Effector memory CD4-positive, alpha-beta T cell (primary cell): ENCODE measurements around the gene TMPRSS9.

ENCODE experiments used
- DNase-seq, 3 donors: peaks; one replicate each; pipeline ENCODE4 v3.0.0-alpha.2; 2020
- H3K27ac ChIP-seq: 2 replicates; pipeline ENCODE4 v1.7.0; 2013; ENCODE audit warnings: mild to moderate bottlenecking, low read length, moderate library complexity; ENCODE audit not compliant: insufficient read depth, poor library complexity, severe bottlenecking
- H3K27me3 ChIP-seq: replicated peaks from 2 replicates; pipeline ENCODE4 v1.7.0; 2013; ENCODE audit warnings: mild to moderate bottlenecking, low read length; ENCODE audit not compliant: insufficient read depth, control insufficient read depth, poor library complexity, severe bottlenecking
- H3K36me3 ChIP-seq: 2 replicates; pipeline ENCODE4 v1.7.0; 2013; ENCODE audit warnings: mild to moderate bottlenecking, low read length, moderate library complexity; ENCODE audit not compliant: control insufficient read depth, insufficient read depth
- H3K4me1 ChIP-seq: 2 replicates; pipeline ENCODE4 v1.7.0; 2013; ENCODE audit warnings: low read length, mild to moderate bottlenecking; ENCODE audit not compliant: control insufficient read depth, insufficient read depth, poor library complexity, severe bottlenecking
- H3K4me3 ChIP-seq: 2 replicates; pipeline ENCODE4 v1.7.0; 2013; ENCODE audit warnings: low read length, low read depth, mild to moderate bottlenecking; ENCODE audit not compliant: insufficient read depth, poor library complexity, severe bottlenecking
- H3K9me3 ChIP-seq: 2 replicates; pipeline ENCODE4 v1.7.0; 2013; ENCODE audit warnings: mild to moderate bottlenecking, low read length, moderate library complexity; ENCODE audit not compliant: control insufficient read depth

Gene TMPRSS9

DNA sequence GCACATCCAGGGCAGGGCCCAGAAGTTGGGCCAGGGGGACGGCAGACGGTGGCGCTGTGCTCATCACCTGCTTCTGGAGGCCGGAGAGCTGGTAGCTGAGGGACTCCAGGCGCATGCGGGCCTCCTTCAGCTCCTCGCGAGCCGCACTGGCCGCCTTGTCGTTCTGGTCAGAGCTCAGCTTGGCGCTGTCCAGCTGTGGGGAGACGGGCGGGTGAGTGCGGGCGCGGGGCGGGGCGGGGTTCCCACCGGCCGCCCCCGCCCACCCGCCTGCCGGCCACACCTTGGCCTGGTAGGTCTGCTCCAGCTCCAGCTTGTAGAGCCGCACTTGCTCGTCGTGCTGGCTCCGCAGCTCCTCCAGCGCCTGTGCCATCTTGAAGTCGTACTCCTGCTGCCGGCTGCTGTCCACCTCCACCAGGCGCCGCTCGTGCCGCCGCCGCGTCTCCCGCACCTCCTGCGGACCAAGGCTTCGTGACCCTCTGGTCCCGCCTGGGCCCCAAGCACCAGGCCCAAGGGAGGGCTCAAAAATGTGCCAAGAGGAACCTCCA lies 74.7 kb downstream of the TMPRSS9 start:
- peaks cover 29% of the 10 kb centered on the region for H3K36me3 ChIP-seq
- no peak overlapping the region for H3K27ac ChIP-seq
- no peaks in the 10 kb centered on the region for H3K9me3 ChIP-seq
- DNase-seq, result no peak
- no peak overlapping the region for H3K4me3 ChIP-seq
- H3K4me1 ChIP-seq, result no peaks in the 10 kb centered on the region
- no peaks in the 10 kb centered on the region for H3K27me3 ChIP-seq

DNA sequence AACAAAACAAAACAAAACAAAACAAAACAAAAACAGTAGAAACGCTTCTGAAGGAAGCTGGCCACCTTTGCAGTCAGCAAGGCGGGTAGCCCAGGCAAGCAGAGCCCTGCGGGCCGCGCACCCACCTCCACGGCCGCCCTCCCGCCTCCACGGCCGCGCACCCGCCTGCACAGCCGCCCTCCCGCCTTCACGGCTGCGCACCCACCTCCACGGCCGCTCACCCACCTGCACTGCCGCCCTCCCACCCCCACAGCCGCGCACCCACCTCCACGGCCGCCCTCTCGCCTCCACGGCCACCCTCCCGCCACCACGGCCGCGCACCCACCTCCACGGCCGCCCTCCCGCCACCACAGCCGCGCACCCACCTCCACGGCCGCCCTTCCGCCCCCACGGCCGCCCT lies 76.3 kb downstream of the TMPRSS9 start:
- no peak for DNase-seq
- Histone ChIP-seq H3K36me3 (peaks cover 24% of the 10 kb centered on the region), H3K27me3 (no peaks in the 10 kb centered on the region), H3K9me3 (no peaks in the 10 kb centered on the region), H3K4me1 (no peaks in the 10 kb centered on the region), H3K27ac (no peak overlapping the region), H3K4me3 (no peak overlapping the region)

DNA sequence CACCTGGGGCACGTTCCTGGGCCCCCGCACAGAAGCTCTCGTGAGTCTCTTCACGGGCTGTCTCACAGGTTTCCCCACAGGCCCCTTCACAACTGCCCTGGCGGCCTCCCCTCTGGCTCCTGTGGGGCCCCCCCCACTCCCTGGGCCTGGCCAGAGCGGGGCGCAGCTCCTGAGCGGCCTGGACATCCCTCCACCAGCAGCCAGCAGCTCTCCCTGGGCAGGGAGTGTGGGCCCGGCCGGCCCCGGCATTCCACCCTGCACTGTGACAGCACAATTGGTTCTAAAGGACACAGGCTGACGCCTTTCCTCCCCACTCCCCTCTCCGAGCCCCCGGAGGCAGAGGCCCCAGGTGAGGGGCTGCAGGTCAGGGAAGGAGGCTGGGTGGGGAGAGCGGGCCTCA lies 76.9 kb downstream of the TMPRSS9 start:
- H3K27ac ChIP-seq, result no peak overlapping the region
- peaks cover 29% of the 10 kb centered on the region for H3K36me3 ChIP-seq
- no peaks in the 10 kb centered on the region for H3K9me3 ChIP-seq
- no peaks in the 10 kb centered on the region for H3K4me1 ChIP-seq
- no peaks in the 10 kb centered on the region for H3K27me3 ChIP-seq
- DNase-seq, result no peak
- H3K4me3 ChIP-seq, result no peak overlapping the region

DNA sequence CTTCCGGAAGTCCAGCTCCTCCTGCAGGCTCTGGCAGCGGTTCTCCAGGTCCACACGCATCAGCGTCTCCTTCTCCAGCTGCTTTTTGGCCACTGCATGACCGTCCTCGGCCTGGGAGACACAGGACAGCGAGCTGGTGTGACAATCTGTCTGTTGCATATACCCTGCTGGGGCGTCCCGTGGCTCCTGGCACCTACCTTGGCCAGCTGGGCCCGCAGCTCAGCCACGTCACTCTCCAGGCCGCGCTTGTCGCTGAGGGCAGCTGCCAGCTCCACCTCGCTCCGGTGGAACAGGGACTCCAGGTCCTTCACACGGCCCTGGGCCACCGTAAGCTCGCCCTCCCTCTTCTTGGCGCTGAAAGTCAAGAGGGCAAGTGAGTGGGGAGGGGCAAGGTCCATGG lies 78.1 kb downstream of the TMPRSS9 start:
- H3K27ac ChIP-seq, result no peak overlapping the region
- DNase-seq, result no peak
- H3K4me3 ChIP-seq, result no peak overlapping the region
- no peaks in the 10 kb centered on the region for H3K27me3 ChIP-seq
- H3K36me3 ChIP-seq, result peaks cover 31% of the 10 kb centered on the region
- H3K9me3 ChIP-seq, result no peaks in the 10 kb centered on the region
- H3K4me1 ChIP-seq, result no peaks in the 10 kb centered on the region

DNA sequence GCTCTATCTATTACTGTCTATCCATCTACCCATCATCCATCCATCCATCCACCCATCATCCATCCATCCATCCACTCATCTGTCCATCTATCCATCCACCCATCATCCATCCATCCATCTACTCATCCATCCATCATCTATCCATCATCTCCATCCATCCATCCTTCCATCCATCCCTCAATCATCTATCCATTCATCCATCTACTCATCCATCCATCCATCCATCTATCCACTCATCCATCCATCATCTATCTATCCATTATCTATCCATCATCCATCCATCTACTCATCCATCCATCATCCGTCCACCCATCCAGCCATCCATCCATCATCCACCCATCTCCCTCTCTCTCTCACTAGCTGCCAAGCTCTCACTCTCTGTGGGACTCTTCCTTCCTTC lies 80.5 kb downstream of the TMPRSS9 start:
- H3K4me1 ChIP-seq, result no peaks in the 10 kb centered on the region
- no peaks in the 10 kb centered on the region for H3K27me3 ChIP-seq
- no peaks in the 10 kb centered on the region for H3K9me3 ChIP-seq
- H3K36me3 ChIP-seq, result peaks cover 30% of the 10 kb centered on the region
- no peak overlapping the region for H3K27ac ChIP-seq
- H3K4me3 ChIP-seq, result no peak overlapping the region
- DNase-seq, result no peak

DNA sequence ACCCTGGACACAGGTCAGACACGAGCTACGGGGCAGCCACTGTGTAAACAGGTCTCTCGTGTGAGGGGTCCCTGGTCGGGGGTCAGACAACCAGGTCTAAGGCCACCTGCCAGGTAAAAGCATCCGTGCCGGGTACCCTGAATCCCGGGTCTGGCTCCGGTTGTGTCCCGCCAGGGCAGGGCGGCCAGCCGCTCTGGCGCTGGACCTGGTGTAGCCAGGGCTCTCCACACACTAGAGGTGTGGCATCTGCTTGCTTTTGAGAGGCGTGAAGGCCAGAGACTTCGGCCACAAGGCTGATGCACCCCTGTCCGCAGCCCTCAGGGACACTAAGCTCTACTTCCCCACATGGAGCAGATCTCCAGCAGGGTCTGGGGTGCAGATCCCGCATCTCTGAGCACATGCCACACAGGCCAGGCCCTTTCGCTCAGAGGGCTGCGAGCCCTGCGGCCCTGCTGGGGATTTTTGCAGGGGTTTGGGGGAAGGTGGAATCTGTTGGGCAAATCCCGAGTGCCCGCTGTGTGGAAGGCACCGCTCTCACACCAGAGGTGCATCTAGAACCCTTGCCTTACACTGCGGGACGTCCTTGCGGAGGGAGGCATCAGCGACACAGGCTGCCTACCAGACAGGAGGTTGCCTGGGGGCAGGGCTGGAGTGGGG lies 81.2 kb downstream of the TMPRSS9 start:
- Histone ChIP-seq H3K27me3 (no peaks in the 10 kb centered on the region), H3K9me3 (no peaks in the 10 kb centered on the region), H3K4me3 (no peak overlapping the region), H3K27ac (no peak overlapping the region), H3K4me1 (no peaks in the 10 kb centered on the region), H3K36me3 (peaks cover 30% of the 10 kb centered on the region)
- DNase-seq, result no peak

DNA sequence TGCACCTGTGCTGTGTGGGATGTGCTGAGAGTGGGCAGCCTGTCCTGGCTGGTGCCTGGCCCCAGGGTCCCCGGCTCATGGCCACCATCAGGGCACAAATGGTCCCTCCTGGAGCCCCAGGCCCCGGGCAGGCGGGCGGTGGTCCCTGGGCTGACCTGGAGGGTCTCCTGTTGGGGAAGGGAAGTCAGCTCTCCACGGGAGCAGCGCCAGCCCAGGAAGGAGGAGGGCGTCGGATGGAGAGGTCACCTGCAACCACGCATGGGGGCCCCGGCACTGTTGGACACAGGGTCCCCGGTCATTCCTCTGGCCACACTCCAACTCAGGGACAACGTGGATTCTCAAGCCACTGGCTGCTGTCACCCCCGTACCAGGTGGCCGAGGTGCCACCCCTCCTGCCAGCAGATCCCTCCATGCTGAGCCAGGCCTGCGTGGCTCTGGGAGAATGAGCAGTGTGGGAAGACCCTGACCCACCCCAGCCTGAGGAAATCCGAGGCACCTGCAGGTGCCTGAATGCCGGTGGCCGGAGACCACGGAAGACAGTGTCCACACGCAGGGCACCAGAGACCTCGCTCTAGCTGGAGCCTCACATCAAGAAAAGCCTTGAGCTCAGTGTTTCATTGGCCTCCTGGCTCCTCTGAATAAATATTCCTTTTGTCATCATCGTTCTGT lies 83.2 kb downstream of the TMPRSS9 start:
- DNase-seq, result no peak
- Histone ChIP-seq H3K36me3 (peaks cover 16% of the 10 kb centered on the region), H3K27ac (no peak overlapping the region), H3K27me3 (no peaks in the 10 kb centered on the region), H3K4me3 (no peak overlapping the region), H3K9me3 (no peaks in the 10 kb centered on the region), H3K4me1 (no peaks in the 10 kb centered on the region)

DNA sequence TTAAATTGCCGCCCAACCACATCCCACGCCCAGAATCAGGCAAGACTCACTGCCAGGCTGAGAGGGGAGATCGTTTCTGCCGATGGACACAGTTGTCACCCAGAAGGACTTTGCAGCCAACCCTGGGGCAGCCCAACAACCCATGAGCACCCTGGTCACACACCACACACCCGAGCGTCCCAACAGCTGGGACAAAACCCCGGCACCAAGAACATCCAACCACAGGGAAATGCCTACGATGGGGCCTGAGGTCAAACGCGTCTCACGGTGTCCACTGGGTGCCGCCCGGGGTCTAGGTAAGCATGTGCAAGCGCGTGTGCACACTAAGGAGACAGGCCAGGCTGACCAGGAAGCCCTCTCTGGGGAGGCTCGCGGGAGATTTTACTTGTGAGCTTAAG lies 83.7 kb downstream of the TMPRSS9 start:
- Histone ChIP-seq H3K4me1 (no peaks in the 10 kb centered on the region), H3K4me3 (no peak overlapping the region), H3K9me3 (no peaks in the 10 kb centered on the region), H3K27me3 (no peaks in the 10 kb centered on the region), H3K27ac (no peak overlapping the region), H3K36me3 (peaks cover 15% of the 10 kb centered on the region)
- no peak for DNase-seq

DNA sequence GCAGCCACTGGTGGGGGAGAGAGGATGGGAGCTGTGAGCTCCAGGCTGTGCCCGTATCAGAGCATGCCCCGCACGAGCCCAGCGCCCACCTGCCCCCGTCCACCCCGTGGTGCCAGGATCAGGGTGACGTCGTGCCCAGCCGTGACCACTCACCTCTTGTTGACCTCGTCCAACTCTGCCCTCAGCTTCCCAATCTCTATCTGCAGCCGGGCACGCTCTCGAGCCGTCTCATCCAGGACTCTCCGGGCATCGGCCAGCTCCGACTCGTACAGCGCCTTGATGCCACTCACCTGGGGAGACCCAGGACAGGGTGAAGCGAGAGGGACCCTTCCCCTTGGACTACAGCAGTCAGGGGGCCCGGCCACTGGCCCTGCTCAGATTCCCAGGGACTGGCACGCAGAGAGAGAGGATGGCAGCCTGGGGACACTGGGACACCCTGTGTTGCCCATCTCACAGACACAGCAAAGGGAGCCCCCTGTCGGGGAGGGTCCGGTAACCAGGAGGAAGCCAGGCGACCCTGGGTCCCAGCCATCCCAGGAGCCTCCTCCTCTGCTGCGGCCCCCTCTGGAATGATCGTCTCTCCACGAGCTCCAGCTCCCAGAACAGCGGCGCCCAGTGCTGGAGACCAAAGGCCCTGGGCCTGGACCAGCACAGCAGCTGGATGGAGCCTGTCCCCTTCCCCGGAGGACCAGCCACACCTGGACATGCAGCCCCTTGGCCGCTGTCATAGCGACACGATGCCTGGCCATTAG lies 84.4 kb downstream of the TMPRSS9 start:
- Histone ChIP-seq H3K27ac (no peak overlapping the region), H3K36me3 (peaks cover 15% of the 10 kb centered on the region), H3K9me3 (no peaks in the 10 kb centered on the region), H3K27me3 (no peaks in the 10 kb centered on the region), H3K4me3 (no peak overlapping the region), H3K4me1 (no peaks in the 10 kb centered on the region)
- DNase-seq, result no peak

DNA sequence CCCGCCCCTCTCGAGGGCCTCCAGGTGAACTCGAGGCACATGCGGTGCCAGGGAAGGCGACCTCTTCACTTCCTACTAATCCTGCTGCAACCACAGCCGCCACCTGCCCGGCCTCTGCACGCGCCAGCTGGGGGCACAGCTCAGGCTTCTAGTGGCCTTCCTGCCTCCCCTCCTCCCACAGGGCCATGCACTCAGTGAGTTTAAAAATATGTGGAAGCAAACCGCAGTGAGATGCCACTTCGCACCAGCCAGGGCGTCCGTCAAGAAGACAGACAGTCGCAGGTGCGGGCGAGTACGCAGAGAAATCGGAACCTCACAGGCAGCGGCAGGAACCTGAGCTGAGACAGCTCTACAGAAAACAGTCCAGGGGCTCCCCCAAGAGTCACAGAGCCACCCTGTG lies 86.3 kb downstream of the TMPRSS9 start:
- Histone ChIP-seq H3K36me3 (peaks cover 15% of the 10 kb centered on the region), H3K27me3 (no peaks in the 10 kb centered on the region), H3K9me3 (no peaks in the 10 kb centered on the region), H3K4me1 (no peaks in the 10 kb centered on the region), H3K27ac (no peak overlapping the region), H3K4me3 (no peak overlapping the region)
- no peak for DNase-seq
